HG03060 (cell line): ENCODE data around the gene FNDC11.
"Not testable (repeated sequence)": the region's sequence is repeated elsewhere in the genome, so short reads cannot be mapped to it uniquely, and the experiment has no call there.

Experiments
- ATAC-seq: cut with Tn5 transposase; IDR thresholded peaks from one replicate; pipeline ENCODE4 v1.9.1; 2021; ENCODE audit warnings: low read depth, moderate number of reproducible peaks; ENCODE audit not compliant: unreplicated experiment

FNDC11 gene, protein sequence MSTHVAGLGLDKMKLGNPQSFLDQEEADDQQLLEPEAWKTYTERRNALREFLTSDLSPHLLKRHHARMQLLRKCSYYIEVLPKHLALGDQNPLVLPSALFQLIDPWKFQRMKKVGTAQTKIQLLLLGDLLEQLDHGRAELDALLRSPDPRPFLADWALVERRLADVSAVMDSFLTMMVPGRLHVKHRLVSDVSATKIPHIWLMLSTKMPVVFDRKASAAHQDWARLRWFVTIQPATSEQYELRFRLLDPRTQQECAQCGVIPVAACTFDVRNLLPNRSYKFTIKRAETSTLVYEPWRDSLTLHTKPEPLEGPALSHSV

DNA sequence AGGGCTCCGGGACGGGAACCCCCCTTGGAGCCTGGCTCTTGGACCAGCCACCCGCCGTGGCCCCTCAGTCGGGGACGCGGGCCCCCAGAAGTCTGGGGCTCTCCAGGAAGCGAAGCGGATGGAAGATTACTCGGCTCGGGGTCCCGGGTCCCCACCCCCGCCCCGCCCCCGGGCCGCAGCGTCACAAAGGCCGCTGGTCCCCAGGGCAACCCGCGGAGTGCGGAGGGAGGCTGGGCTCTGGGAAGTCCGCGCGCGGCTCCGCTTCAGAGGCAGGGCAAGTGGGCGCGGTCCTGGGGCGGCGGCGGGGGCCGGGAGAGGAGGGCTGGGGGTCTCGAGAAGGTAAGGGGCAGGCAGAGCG, at the start of gene FNDC11:
FNDC11 (plus strand) TSS at position 227 of the 358 bp plus-strand sequence. CDS start 1,505 bp downstream, outside the sequence.
- no peak for ATAC-seq

DNA sequence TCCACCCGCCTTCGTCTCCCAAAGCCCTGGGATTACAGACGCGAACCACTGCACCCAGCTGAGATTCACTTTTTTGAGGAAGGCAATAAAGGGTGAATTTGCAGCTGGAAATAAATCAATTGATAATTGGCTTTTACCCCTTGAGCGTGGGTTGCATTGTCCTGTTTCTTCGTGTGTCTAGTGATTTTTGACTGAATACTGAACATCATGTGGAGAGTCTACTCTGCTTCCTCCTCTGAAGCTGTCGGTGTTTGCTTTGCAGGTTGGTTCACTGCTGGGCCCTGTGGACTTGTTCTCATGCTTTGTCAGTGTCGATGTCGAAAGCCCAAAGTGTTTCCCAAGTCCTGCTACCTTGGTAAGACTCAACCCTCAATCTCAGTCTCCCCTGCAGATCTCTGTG, 49.3 kb upstream of the FNDC11 start:
- no peak for ATAC-seq

- no peak for ATAC-seq
Measured at GRCh38 chr20:63505281-63505680, 48.7 kb upstream of the FNDC11 start.

DNA sequence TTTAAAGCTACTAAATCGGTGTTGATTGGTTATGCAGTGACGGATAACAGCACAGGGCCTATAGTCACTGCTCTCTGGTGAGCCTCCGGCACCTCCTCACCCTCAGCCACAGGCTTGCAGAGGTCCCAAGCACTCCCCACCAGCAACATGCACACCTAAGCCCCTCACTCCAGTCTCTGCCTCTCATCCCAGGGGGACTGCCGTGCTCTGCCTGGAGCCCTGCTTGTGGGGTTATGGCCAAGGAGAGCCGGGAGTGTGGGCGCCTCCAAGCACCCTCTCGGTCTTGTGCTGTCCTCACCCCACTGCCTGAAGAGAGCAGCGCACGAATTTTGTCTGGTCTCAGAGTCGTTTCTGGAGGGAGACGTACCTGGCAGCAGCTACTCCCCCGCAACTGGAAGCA, 48.2 kb upstream of the FNDC11 start:
- no peak for ATAC-seq

DNA sequence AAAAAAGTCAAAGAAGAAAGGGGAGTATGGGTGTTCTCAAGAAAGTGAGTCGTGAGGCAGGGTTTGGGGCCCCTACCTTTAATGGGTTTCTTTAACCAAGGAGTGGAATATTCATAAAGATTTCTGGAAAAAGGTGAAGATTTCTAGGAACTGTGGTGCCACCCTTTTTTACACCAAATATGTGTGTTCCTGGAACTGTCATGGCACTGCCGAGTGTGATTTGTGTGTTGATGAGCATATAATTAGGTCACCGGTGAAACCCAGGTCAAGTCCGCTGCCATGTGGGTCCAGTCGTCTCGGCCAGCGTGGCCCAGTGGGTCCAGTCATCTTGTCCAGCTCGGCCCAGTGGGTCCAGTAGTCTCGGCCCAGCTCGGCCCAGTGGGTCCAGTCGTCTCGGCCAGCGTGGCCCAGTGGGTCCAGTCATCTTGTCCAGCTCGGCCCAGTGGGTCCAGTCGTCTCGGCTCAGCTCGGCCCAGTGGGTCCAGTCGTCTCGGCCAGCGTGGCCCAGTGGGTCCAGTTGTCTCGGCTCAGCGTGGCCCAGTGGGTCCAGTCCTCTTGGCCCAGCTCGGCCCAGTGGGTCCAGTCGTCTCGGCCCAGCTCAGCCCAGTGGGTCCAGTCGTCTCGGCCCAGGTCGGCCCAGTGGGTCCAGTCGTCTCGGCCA, 46.7 kb upstream of the FNDC11 start:
- no peak for ATAC-seq

DNA sequence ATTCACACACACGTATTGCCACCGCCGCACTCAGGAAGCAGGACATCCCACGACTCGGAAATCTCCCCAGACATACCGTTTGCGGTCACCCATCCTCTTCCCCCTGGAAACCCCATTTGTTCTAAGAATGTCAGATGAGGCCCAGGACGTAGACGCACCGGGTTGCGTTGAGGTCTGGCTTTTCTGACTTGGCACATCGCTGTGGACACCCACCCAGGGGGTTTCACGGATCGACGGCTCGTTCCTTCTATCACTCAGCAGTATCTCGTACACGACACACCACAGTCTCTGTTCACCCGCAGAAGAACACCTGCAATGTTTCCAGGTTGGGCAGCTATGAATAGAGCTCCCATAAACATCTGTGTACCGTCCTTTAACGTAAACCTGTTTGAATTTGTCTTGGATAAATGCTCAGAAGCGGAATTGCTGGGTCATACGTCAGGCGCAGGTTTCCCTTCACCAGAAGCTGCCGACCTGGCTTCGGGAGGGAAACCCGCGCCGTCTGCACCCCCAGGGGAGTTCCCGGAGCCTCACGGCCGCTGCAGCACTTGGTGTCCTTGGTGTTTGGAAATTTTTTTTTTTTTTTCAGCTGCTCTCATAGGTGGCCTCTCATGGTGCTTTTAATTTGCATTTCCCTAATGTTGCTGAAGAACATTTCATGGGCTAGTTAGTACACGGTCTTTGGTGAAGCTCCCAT, 45.7 kb upstream of the FNDC11 start:
- no peak for ATAC-seq

- no peak for ATAC-seq
Measured at GRCh38 chr20:63509088-63509564, 44.8 kb upstream of the FNDC11 start.

- ATAC-seq = no peak
Measured at GRCh38 chr20:63513207-63513606, 40.8 kb upstream of the FNDC11 start.

GRCh38 chr20:63514520-63514919, 39.4 kb upstream of the FNDC11 start:
- ATAC-seq = not testable (repeated sequence)

GRCh38 chr20:63517376-63518309, 36.3 kb upstream of the FNDC11 start:
- ATAC-seq = no peak

DNA sequence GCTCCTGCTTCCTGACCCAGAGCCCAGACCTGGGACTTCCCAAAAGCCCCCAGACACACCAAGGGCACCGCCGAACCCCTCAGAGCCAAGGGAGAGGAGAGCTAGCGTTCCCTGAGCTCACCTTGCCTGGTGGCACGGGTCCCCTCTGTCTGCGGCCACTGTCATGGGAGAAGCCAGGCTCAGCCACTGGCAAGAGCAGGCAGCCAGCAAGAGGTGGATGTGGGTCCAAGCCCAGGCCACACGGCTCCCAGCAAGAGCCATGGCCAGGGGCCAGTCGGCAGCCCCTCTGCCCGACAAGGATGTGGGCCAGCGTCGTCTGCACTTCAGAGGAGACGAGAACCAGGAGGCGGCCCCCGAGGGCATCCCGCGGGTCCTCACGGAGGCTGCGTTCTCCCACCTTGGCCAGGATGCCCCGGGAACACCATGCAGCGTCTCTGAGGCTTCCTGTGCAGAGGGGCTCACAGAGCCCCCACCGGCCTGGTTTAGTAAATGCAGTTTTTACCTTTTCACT, 35.6 kb upstream of the FNDC11 start:
- no peak for ATAC-seq

DNA sequence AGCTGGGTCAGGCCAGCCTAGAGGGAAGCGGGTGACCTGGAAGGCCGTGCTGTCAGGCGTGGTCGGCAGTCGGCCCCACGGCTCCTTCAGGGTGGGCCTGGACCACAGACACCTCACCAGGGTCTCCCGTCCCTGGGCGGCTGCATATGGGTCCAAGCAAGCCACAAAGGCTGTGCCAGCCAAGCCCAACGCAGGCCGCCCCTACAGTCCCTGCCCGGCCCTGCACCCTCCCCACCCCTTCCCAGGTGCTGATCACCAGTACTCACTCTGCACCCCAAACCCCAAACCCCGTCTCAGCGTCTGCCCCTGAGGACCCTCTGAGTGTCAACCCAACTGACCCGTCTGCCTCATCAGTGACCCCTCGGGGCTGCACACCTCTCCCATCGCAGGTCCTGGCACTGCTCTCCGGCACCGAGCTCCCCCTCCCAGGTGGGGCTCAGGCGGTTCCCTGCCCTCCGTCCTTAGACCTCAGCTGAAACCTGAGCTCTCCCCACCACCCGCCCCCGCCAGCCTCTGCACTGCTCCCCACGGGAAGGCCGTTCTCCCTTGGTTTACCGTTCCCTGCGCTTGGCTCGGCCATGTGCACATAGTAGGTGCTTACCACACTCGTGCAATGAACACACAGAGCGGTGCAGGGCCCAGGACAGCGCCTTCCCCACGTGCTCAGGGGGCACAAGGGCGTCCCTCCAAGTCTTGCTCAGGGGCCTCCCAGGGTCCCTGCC, 34.9 kb upstream of the FNDC11 start:
- ATAC-seq = no peak

DNA sequence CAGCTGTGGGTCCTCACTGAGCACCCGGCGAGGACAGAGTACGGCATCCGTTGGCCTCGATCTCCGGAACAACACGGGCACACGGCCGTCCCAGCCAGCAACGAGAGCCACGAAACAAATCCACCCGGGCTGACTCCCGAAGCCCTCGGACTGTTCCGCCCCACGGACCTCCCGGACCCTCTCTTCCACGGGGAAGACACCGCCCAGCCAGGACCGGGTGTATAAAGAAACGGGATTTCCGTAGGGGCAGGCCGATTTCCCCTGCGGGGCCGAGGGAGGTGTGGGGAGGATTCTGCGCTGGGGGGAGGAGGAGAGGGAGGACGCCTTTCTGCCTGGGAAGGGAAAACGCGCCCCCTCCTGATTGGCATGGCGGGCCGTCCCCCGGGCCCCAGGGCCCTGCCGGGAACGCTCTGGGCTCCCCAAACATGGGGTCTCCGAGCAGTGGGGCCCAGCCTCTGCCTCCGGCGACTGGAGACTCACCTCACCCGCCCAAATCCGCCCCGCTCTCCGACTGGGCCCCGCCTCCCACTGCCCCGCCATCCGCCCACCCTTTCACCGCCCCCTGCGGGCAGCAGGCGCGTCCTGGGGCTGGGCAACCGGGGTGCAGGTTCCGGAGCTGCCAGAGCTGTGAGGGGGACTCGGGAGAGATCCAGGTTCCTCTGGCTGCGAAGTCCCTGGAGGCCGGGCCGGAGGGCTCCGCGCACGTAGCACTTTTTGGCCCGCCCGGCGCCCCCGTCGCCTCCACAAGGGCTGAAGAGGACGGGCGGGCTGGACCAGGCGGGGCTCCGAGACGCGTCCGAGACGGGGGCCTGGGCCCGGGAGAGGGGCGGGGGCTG, 34.1 kb upstream of the FNDC11 start:
- no peak for ATAC-seq

DNA sequence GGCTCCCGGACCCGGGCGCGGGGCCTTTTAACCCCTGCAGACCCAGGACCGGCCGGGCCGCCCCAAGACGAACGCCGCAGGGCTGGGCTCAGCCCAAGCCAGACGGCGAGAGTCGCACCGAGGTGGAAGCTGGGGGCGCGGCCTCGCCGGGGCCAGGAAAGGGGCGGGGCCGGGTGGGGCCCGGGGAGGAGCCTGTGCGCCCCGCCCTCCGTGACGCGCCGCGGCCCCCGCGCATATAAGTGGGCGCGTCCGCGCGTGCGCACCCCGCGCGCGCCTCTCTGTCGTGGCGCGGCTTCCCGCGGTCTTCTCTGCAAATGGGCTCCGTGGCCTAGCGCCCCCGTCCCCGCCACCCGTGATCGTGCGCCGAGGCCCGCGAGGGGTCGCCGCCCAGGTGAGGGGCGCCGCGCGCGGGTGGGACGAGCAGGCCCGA, 33.4 kb upstream of the FNDC11 start, which contains the start of gene PPDPF:
PPDPF (plus strand) TSS at position 262 of the 430 bp plus-strand sequence. CDS start 544 bp downstream, outside the sequence.
- ATAC-seq = no peak

DNA sequence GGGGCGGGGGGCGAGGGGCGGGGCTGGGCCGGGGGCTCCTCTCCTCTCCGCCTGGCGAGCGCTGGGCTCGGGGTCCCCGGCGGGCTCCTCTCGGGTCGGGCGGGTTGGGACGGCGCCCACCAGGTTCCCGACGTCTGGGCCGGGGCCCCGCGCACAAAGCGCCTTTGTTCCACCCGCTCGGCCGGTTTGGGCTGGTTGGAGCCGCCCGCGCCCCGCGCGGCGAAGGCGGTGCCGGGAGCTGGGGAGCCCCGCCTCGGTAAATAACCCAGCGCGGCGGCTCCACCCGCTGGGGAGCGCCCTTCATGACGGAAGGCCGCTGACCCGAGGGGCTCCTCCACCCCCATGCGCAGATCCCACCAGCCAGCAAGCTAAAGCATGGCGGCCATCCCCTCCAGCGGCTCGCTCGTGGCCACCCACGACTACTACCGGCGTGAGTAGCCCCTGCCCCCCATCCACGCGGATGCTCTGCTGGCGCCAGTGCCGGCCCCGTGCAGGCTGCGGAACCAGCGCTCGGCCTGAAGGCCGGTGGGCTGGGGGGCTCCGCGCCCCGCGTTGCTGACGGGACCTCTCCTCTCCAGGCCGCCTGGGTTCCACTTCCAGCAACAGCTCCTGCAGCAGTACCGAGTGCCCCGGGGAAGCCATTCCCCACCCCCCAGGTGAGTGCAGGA, 32.9 kb upstream of the FNDC11 start:
- ATAC-seq = no peak

DNA sequence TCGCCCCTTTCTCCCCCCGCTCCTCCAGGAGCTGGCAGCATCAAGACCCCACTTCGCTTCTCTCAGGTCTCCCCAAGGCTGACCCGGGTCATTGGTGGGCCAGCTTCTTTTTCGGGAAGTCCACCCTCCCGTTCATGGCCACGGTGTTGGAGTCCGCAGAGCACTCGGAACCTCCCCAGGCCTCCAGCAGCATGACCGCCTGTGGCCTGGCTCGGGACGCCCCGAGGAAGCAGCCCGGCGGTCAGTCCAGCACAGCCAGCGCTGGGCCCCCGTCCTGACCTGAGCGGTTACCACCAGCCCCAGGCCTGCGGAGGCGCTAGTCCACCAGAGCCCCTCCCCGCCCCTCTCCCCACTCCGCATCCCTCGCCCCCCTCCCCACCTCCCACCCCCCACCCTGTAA, 32.4 kb upstream of the FNDC11 start:
- ATAC-seq = no peak

DNA sequence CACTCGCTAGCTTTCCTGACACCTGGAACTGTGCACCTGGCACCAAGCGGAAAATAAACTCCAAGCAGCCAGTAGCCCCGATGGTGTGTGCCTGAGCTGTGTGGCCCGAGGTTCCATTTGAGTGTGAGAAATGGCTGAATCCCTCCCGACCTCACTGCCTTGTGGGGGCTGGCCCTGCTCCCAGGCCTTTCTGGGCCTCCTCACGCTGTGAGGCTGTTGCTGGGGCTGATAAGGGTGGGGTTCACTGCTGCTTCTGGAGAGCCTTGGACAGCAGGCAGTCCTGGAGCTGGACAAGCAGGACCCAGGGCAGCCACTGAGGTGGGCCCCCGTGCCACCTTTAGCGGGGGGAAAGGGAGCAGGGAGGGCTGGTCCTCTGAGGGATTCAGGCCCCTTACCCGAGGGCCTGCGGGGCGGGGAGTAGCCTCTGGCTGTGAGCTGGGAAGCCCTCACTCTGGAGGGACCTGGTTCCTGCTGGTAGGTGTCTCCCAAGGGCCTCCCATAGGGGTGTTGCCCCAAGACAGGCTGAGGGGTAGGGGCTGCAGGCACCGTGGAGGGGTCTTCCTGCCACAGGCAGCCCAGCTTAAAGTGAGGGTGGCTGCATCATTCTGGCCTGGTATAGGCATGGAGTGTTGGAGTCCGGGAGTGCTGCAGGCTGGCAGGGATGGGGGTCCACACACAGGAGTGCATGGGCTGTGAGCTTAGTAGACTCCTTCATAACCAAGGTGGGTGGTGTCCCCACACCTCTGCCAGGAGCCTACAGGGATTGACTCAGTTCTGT, 31.7 kb upstream of the FNDC11 start:
- no peak for ATAC-seq
